Upper lobe of right lung (tissue), 1 donor: ENCODE measurements around the gene OSGEP. TPM values are rescaled to one million over a fixed set of nuclear protein-coding genes. Genes with fewer than 3 reads are reported as not detected.

ENCODE experiments used
- ATAC-seq: fragments of 200-7000 bp; cut with Tn5 transposase; one replicate; pipeline ENCODE4 v1.9.1; 2020; ENCODE audit warnings: mild to moderate bottlenecking, moderate library complexity
- DNase-seq: peaks from one replicate; pipeline ENCODE4 v3.0.0-alpha.2; 2020
- H3K27ac ChIP-seq: fragments of 200-600 bp; one replicate; pipeline ENCODE4 v1.8.0; 2022
- H3K27me3 ChIP-seq: fragments of 200-600 bp; one replicate; pipeline ENCODE4 v1.8.0; 2022; ENCODE audit warnings: mild to moderate bottlenecking
- H3K36me3 ChIP-seq: fragments of 200-600 bp; one replicate; pipeline ENCODE4 v1.8.0; 2022
- H3K4me1 ChIP-seq: fragments of 200-600 bp; one replicate; pipeline ENCODE4 v1.8.0; 2022
- H3K4me3 ChIP-seq: fragments of 200-600 bp; one replicate; pipeline ENCODE4 v1.8.0; 2022; ENCODE audit warnings: mild to moderate bottlenecking
- H3K9me3 ChIP-seq: fragments of 200-600 bp; one replicate; pipeline ENCODE4 v1.8.0; 2022
- CTCF ChIP-seq: fragments of 200-600 bp; IDR thresholded peaks from one replicate; pipeline ENCODE4 v1.8.0; 2022; ENCODE audit warnings: antibody characterized with exemption
- intact Hi-C: fragments of 100-400 bp; cut with DNase I; formaldehyde crosslinking; loops from one replicate; pipeline ENCODE4 v1.11.0; 2022
- total RNA-seq: library from RNA; stranded (reverse); fragmentation: NEBNext Ultra II Directional; extraction: Animal tissue kit (Norgen Biotek cat#: 25700); gene quantifications from one replicate; pipeline ENCODE4 v1.2.1, GENCODE V29; 2021
- donor health status: DM: no; HTN: yes; CAD: no; lungs with severe emphysema.

OSGEP gene
- total RNA-seq, 1 donor from 2014 or later, result 33.8 TPM

DNA sequence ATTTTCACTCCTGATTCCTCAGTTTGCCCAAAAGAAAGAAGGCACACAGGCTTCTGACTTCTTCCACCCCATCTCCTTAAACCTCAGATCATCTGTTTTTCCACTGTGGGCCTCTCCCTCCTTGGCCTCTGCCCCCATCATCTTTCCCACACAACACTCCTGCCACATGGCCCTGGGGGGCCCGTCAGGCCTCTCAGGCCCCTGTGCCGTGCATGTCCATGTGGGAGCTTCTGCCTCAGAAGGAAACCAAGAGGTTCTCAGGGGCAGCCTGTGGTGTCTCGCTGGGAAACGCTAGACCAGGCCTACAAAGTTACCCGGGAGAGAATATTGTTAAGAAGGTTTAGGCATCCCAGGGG is 26.6 kb downstream of the OSGEP start:
- H3K4me3 ChIP-seq, result no peak overlapping the region
- intact Hi-C loops, result no loop called here
- peaks cover 4% of the 10 kb centered on the region for H3K4me1 ChIP-seq
- ATAC-seq (no peak), DNase-seq (no peak)
- H3K27ac ChIP-seq, result peak overlapping the region; percentile 55
- no peaks in the 10 kb centered on the region for H3K9me3 ChIP-seq
- TF ChIP-seq CTCF, result no peak
- no peaks in the 10 kb centered on the region for H3K27me3 ChIP-seq
- no peaks in the 10 kb centered on the region for H3K36me3 ChIP-seq

DNA sequence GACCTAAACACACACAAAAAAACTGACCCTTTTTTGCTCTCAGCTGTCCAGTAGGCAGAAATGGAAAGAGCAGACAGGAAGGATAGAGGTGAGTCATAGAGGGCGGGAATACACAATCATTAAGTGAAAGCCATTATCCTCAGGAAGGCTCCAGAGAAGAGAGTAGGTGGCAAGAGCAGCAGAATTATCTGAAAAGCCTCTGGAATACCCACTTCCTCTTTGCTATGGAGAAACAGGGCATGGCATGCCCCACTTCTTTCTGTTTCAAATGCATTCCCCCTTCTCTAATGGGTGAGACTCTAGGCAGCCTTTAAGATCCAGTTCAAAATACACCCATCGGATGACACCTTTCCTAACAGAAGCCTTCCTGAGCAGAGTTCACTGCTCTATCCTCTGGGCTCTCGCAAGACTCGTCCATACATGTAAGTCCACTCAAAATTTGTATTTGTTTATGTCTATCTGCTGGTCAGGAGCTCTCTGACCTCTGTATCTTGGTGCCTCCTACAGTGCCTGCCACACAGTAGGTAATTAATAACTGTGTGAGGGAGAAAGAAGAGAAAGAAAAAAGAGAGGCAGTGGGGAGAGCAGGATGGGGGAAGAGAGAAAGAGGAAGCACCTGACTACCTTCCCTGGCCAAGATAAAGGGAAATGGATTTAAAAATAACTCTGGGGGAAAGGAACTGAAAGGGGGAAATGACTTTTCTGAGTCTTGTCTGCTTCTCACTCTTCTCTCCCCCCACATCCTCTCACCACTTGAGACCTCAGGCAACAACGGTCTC is 27.2 kb downstream of the OSGEP start:
- peak overlapping the region; percentile 55 for H3K27ac ChIP-seq
- intact Hi-C loops, result no loop called here

GRCh38 chr14:20424851-20425250 is 29.8 kb downstream of the OSGEP start:
- Histone ChIP-seq H3K9me3 (no peaks in the 10 kb centered on the region), H3K36me3 (no peaks in the 10 kb centered on the region), H3K27ac (no peak overlapping the region), H3K27me3 (no peaks in the 10 kb centered on the region), H3K4me3 (no peak overlapping the region), H3K4me1 (peaks cover 4% of the 10 kb centered on the region)
- DNase-seq, result no peak
- no peak for TF ChIP-seq CTCF
- ATAC-seq, result no peak
- intact Hi-C loops, result no loop called here

More for the DNA sequence above, 27.2 kb downstream of the OSGEP start:
- no peak for DNase-seq
- Histone ChIP-seq H3K36me3 (no peaks in the 10 kb centered on the region), H3K4me1 (peaks cover 4% of the 10 kb centered on the region), H3K27me3 (no peaks in the 10 kb centered on the region), H3K4me3 (no peak overlapping the region), H3K9me3 (no peaks in the 10 kb centered on the region)
- ATAC-seq, result peak; percentile 73
- no peak for TF ChIP-seq CTCF

DNA sequence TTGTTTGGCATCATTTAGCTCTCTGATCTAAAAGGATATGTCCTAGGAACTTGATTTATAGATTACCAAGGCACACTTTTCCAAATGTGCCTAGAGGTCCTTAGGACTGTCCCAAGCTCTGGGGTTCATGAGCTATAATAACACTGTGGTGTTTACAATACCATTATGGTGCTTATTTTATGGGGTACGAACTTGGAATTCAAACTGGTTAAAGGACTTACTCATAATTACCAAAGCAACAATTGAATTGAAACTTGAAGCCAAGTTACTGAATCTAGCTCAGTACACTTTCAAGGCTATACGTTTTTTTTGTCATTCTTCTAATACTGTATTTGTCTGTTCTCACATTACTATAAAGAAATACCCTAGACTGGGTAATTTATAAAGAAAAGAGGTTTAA is 31.7 kb downstream of the OSGEP start:
- Histone ChIP-seq H3K27me3 (no peaks in the 10 kb centered on the region), H3K9me3 (no peaks in the 10 kb centered on the region), H3K36me3 (no peaks in the 10 kb centered on the region), H3K4me3 (no peak overlapping the region), H3K27ac (no peak overlapping the region), H3K4me1 (peaks cover 4% of the 10 kb centered on the region)
- ATAC-seq (no peak), DNase-seq (no peak)
- TF ChIP-seq CTCF, result no peak
- intact Hi-C loops, result no loop called here

GRCh38 chr14:20421267-20421666 is 33.3 kb downstream of the OSGEP start:
- Histone ChIP-seq H3K9me3 (no peaks in the 10 kb centered on the region), H3K27me3 (no peaks in the 10 kb centered on the region), H3K4me1 (no peaks in the 10 kb centered on the region), H3K27ac (no peak overlapping the region), H3K36me3 (no peaks in the 10 kb centered on the region), H3K4me3 (no peak overlapping the region)
- TF ChIP-seq CTCF, result no peak
- intact Hi-C loops, result no loop called here
- no peak for ATAC-seq
- DNase-seq, result no peak

GRCh38 chr14:20419419-20419818 is 35.2 kb downstream of the OSGEP start:
- H3K36me3 ChIP-seq, result no peaks in the 10 kb centered on the region
- no peak for DNase-seq

More at GRCh38 chr14:20419419-20419818, 35.2 kb downstream of the OSGEP start:
- no peak for TF ChIP-seq CTCF
- no peaks in the 10 kb centered on the region for H3K27me3 ChIP-seq
- no peak overlapping the region for H3K4me3 ChIP-seq
- no peaks in the 10 kb centered on the region for H3K9me3 ChIP-seq
- H3K4me1 ChIP-seq, result no peaks in the 10 kb centered on the region
- no peak overlapping the region for H3K27ac ChIP-seq
- intact Hi-C loops, result no loop called here
- ATAC-seq, result peak; percentile 11
